Endothelial cell of umbilical vein (primary cell): ENCODE measurements around the gene ESYT2. TPM values are rescaled to one million over a fixed set of nuclear protein-coding genes. Genes with fewer than 3 reads are reported as not detected.

Experiments
- BruUV-seq: library from RNA; stranded (reverse); fragments of 400-500 nt; replicated peaks from 2 replicates; lab custom pipeline; 2021; lab: Mats Ljungman, UMichigan
- CTCF ChIA-PET: fragments of 300-600, 350-600 bp; sonication (Branson Sonifier 250); formaldehyde crosslinking; loops from one replicate; lab custom pipeline; 2021; ENCODE audit warnings: antibody characterized with exemption, inconsistent platforms; lab: Charles Lee
- POLR2A ChIA-PET: fragments of 300-600, 350-600 bp; sonication (Branson Sonifier 250); formaldehyde crosslinking; loops from one replicate; lab custom pipeline; 2021; ENCODE audit warnings: antibody characterized with exemption, inconsistent platforms; lab: Charles Lee
- DNase-seq: peaks from one replicate; pipeline ENCODE4 v3.0.0-alpha.2; 2011; ENCODE audit warnings: low read depth, low spot score
- FAIRE-seq: peaks from 2 replicates; lab custom pipeline; 2011; peaks lifted over from hg19 to GRCh38; lab: Jason Lieb, UNC
- H2AFZ ChIP-seq: 2 replicates; pipeline ENCODE4 v1.6.0; 2012; ENCODE audit warnings: low read depth, low read length, control low read depth, inconsistent platforms
- H3K27ac ChIP-seq: 2 replicates; pipeline ENCODE4 v1.5.1; 2011; ENCODE audit warnings: low read depth, mild to moderate bottlenecking, control low read depth, low read length, moderate library complexity; ENCODE audit not compliant: insufficient read depth
- H3K27me3 ChIP-seq, 2 experiments: 2 replicates each; pipeline versions ENCODE4 v1.6.0 to v1.6.1; 2011; ENCODE audit warnings: low read length in 2 of 2, mixed read lengths in 1 of 2; ENCODE audit not compliant: control insufficient read depth in 2 of 2, insufficient read depth in 2 of 2
- H3K36me3 ChIP-seq, 2 experiments: 2 replicates in 1 of 2; 3 replicates in 1 of 2; pipeline ENCODE4 v1.5.1; 2011; ENCODE audit warnings: low read length in 2 of 2, mild to moderate bottlenecking in 1 of 2, moderate library complexity in 1 of 2; ENCODE audit not compliant: control insufficient read depth in 2 of 2, insufficient read depth in 2 of 2; ENCODE audit errors: extremely low read depth in 1 of 2
- H3K4me1 ChIP-seq: 3 replicates; pipeline ENCODE4 v1.5.1; 2011; ENCODE audit warnings: mild to moderate bottlenecking, low read length; ENCODE audit not compliant: control insufficient read depth, insufficient read depth; ENCODE audit errors: extremely low read depth
- H3K4me2 ChIP-seq: 2 replicates; pipeline ENCODE4 v1.6.1; 2011; ENCODE audit warnings: low read length, control low read depth, mixed read lengths; ENCODE audit not compliant: insufficient read depth
- H3K4me3 ChIP-seq, 3 experiments: fragments of 200-600 bp in 1 of 3; sonication (generic), shearing (Covaris generic) in 1 of 3; replicated peaks in 1 of 3; 2 replicates each; pipeline ENCODE4 v1.5.1; 2011 to 2016; ENCODE audit warnings: control low read depth in 3 of 3, low read length in 3 of 3, mild to moderate bottlenecking in 2 of 3, inconsistent platforms in 1 of 3, low read depth in 1 of 3, moderate library complexity in 1 of 3; ENCODE audit not compliant: insufficient read depth in 1 of 3
- H3K79me2 ChIP-seq: 2 replicates; pipeline ENCODE4 v1.6.0; 2012; ENCODE audit warnings: low read length, inconsistent platforms; ENCODE audit not compliant: control insufficient read depth, insufficient read depth
- H3K9ac ChIP-seq: replicated peaks from 2 replicates; pipeline ENCODE3; 2011; ENCODE audit warnings: low read length, control low read depth; ENCODE audit not compliant: insufficient read depth; ENCODE audit errors: extremely low read depth
- H3K9me1 ChIP-seq: replicated peaks from 3 replicates; pipeline ENCODE4 v1.6.0; 2011; ENCODE audit warnings: mild to moderate bottlenecking, low read length; ENCODE audit not compliant: control insufficient read depth, insufficient read depth; ENCODE audit errors: extremely low read depth
- H3K9me3 ChIP-seq: replicated peaks from 2 replicates; pipeline ENCODE4 v1.5.1; 2012; ENCODE audit warnings: low read length, inconsistent platforms; ENCODE audit not compliant: control insufficient read depth, insufficient read depth
- H4K20me1 ChIP-seq: replicated peaks from 2 replicates; pipeline ENCODE3; 2011; ENCODE audit warnings: mild to moderate bottlenecking, low read length; ENCODE audit not compliant: control insufficient read depth, insufficient read depth; ENCODE audit errors: extremely low read depth
- CTCF ChIP-seq, 2 donors: IDR thresholded peaks; 1 replicate in 1 of 2; 2 replicates in 1 of 2; pipeline ENCODE4 v1.5.1; 2011; ENCODE audit warnings: low read length in 2 of 2, mild to moderate bottlenecking in 2 of 2, moderate library complexity in 2 of 2, control low read depth in 1 of 2, inconsistent platforms in 1 of 2, low read depth in 1 of 2; ENCODE audit not compliant: insufficient read depth in 1 of 2; ENCODE audit errors: extremely low read depth in 1 of 2
- EZH2 ChIP-seq: IDR thresholded peaks from 2 replicates; pipeline ENCODE4 v1.6.1; 2012; ENCODE audit warnings: borderline replicate concordance, low read depth, mild to moderate bottlenecking, moderate library complexity, low read length, inconsistent platforms; ENCODE audit not compliant: severe bottlenecking
- FOS ChIP-seq: IDR thresholded peaks from 2 replicates; pipeline ENCODE4 v1.6.1; 2011; ENCODE audit warnings: mild to moderate bottlenecking, low read length, moderate library complexity, borderline replicate concordance; ENCODE audit not compliant: insufficient read depth
- GATA2 ChIP-seq: IDR thresholded peaks from 2 replicates; pipeline ENCODE4 v1.7.0; 2011; ENCODE audit warnings: low read depth, mild to moderate bottlenecking, moderate library complexity, mixed read lengths, low read length; ENCODE audit not compliant: insufficient read length, insufficient read depth
- JUN ChIP-seq: IDR thresholded peaks from 2 replicates; pipeline ENCODE4 v1.6.1; 2011; ENCODE audit warnings: borderline replicate concordance, low read depth; ENCODE audit not compliant: insufficient read length, insufficient read depth
- MAX ChIP-seq: IDR thresholded peaks from 2 replicates; pipeline ENCODE4 v1.6.1; 2011; ENCODE audit not compliant: insufficient read depth, insufficient read length
- MYC ChIP-seq: IDR thresholded peaks from one replicate; pipeline ENCODE4 v1.6.1; 2011; ENCODE audit warnings: mild to moderate bottlenecking, low read depth, low read length
- POLR2A ChIP-seq: IDR thresholded peaks from 2 replicates; pipeline ENCODE4 v1.6.1; 2012; ENCODE audit warnings: low read depth, mild to moderate bottlenecking, control low read depth, low read length
- POLR2AphosphoS5 ChIP-seq: IDR thresholded peaks from 2 replicates; pipeline ENCODE4 v1.6.1; 2012; ENCODE audit warnings: low read depth, mild to moderate bottlenecking, control low read depth, low read length, moderate library complexity; ENCODE audit not compliant: insufficient read depth
- dilution Hi-C: fragments of 300-500 bp; cut with MboI; formaldehyde crosslinking; loops from one replicate; pipeline ENCODE4 v1.15.0; 2019; ENCODE audit warnings: low sequenced_read_pairs; ENCODE audit not compliant: extremely low pct_ligation_motif_present
- intact Hi-C: fragments of 100-400 bp; cut with micrococcal nuclease; formaldehyde crosslinking; loops from one replicate; pipeline ENCODE4 v1.10.0; 2022
- polyA plus RNA-seq, 4 experiments: library from polyadenylated mRNA; depleted of rRNA in 3 of 4; stranded (reverse) in 3 of 4; unstranded in 1 of 4; fragments of >200 nt; gene quantifications; 2 replicates each; pipeline versions ENCODE4 v1.2.1 to v1.2.3, GENCODE V29; 2011 to 2012; ENCODE audit warnings: missing spikeins in 1 of 4
- total RNA-seq: library from RNA; stranded (reverse); gene quantifications from 2 replicates; pipeline ENCODE4 v1.2.3, GENCODE V29; 2021

The ESYT2 gene
- total and polyA plus RNA-seq, 2 donors (not counting 3 experiments of a cell fraction or from before 2014, with no cell fraction given) = 18.8 to 46.6 TPM

GRCh38 chr7:158687406-158687805 lies 141.9 kb downstream of the ESYT2 start:
- DNase-seq (no peak), FAIRE-seq (no peak)
- Histone ChIP-seq H3K4me2 (no peak overlapping the region), H3K27me3 (no peaks in the 10 kb centered on the region), H4K20me1 (no peaks in the 10 kb centered on the region), H3K4me1 (peaks cover 9% of the 10 kb centered on the region), H2AFZ (no peak overlapping the region), H3K79me2 (peaks cover 4% of the 10 kb centered on the region), H3K9ac (no peak overlapping the region), H3K9me1 (no peaks in the 10 kb centered on the region), H3K36me3 (peaks cover 0 to 20% of the 10 kb centered on the region in 2 experiments), H3K9me3 (no peaks in the 10 kb centered on the region), H3K27ac (no peak overlapping the region), H3K4me3 (no peak overlapping the region)
- dilution Hi-C loops (no loop called here), intact Hi-C loops (no loop called here)
- no TSS peak for BruUV-seq
- TF ChIP-seq POLR2A (no peak), MYC (no peak), FOS (no peak), MAX (no peak), CTCF (IDR thresholded peaks at IDR 0.05; ENCODE audit: extremely low read depth in 1 of 2, insufficient read depth in 1 of 2, low read depth in 1 of 2, low read length in 2 of 2) (no peak), GATA2 (no peak), JUN (no peak), POLR2AphosphoS5 (no peak), EZH2 (no peak)
- POLR2A ChIA-PET = no interaction called here
- CTCF ChIA-PET = interaction anchor here (1.1 kb wide), 1 partner anchor 290 kb away, joined by 3 read pairs; no protein-coding TSS in a partner anchor
